ENCODE measurements around the gene CLTRN.

- TF ChIP-seq CTCF (IDR thresholded peaks at IDR 0.05) = no peak
- TF ChIP-seq POLR2A (IDR thresholded peaks at IDR 0.05) = no peak
Measured at GRCh38 chrX:15594371-15594770, 70.2 kb downstream of the CLTRN start.

All from body of pancreas (tissue), 4 donors.